Activated CD4-positive, alpha-beta memory T cell treated with anti-CD3 and anti-CD28 coated beads, Interleukin-2, amount 10 ng/mL, durations not matched to agents 7 days and 5 days (primary cell): Measurements from ENCODE around the gene NAPA. TPM values are rescaled to one million over a fixed set of nuclear protein-coding genes. Genes with fewer than 3 reads are reported as not detected.

ENCODE experiments used
- CTCF ChIA-PET: fragments of 350-600 bp; sonication (Branson Sonifier 250); formaldehyde crosslinking; loops from one replicate; lab custom pipeline; 2021; ENCODE audit warnings: antibody characterized with exemption, inconsistent platforms; lab: Charles Lee
- POLR2A ChIA-PET: fragments of 350-600 bp; sonication (Branson Sonifier 250); formaldehyde crosslinking; loops from one replicate; lab custom pipeline; 2021; ENCODE audit warnings: antibody characterized with exemption; lab: Charles Lee
- DNase-seq: peaks from one replicate; pipeline ENCODE4 v3.0.0-alpha.2; 2020
- H3K27ac Mint-ChIP-seq: one replicate; pipeline ENCODE4 v1.8.0; 2021; ENCODE audit warnings: mild to moderate bottlenecking, mixed read lengths
- H3K27me3 Mint-ChIP-seq: one replicate; pipeline ENCODE4 v1.8.0; 2021; ENCODE audit warnings: mixed read lengths
- H3K36me3 Mint-ChIP-seq: one replicate; pipeline ENCODE4 v1.8.0; 2021; ENCODE audit warnings: low read depth, mixed read lengths
- H3K4me1 Mint-ChIP-seq: one replicate; pipeline ENCODE4 v1.8.0; 2021; ENCODE audit warnings: mixed read lengths
- H3K4me3 Mint-ChIP-seq: one replicate; pipeline ENCODE4 v1.8.0; 2021; ENCODE audit warnings: mild to moderate bottlenecking, mixed read lengths
- H3K9me3 Mint-ChIP-seq: one replicate; pipeline ENCODE4 v1.8.0; 2021; ENCODE audit warnings: mixed read lengths
- total RNA-seq, 2 experiments: library from RNA; stranded (reverse); gene quantifications; one replicate each; pipeline ENCODE4 v1.2.3, GENCODE V29; 2021

Gene NAPA
- total RNA-seq, 2 experiments from 2014 or later, result 117 to 119 TPM

DNA sequence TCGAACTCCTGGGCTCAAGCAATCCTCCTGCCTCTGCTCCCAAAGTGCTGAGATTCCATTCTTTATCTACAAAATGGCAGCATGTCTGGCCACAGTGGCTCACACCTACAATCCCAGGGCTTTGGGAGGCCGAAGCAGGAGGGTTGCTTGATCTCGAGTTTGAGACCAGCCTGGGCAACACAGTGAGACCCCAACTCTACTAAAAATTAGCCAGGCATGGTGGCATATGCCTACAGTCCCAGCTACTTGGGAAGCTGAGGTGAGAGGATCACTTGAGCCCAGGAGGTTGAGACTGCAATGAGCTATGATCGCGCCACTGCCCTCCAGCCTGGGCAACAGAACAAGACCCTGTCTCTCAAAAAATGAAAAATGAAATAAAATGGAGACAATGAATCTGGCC is 6.1 kb downstream of the NAPA start:
- no peaks in the 10 kb centered on the region for H3K9me3 Mint-ChIP-seq
- H3K4me3 Mint-ChIP-seq, result no peak overlapping the region
- peaks cover 40% of the 10 kb centered on the region for H3K4me1 Mint-ChIP-seq
- no peak for DNase-seq
- CTCF ChIA-PET, result interaction anchor here (0.6 kb wide), 1 partner anchor 74 kb away, joined by 3 read pairs; no protein-coding TSS in a partner anchor
- H3K27ac Mint-ChIP-seq, result no peak overlapping the region
- H3K27me3 Mint-ChIP-seq, result no peaks in the 10 kb centered on the region
- POLR2A ChIA-PET, result interaction anchor here (1.4 kb wide), 1 partner anchor 11 kb away, joined by 3 read pairs; no protein-coding TSS in a partner anchor
- H3K36me3 Mint-ChIP-seq, result peaks cover 24% of the 10 kb centered on the region

DNA sequence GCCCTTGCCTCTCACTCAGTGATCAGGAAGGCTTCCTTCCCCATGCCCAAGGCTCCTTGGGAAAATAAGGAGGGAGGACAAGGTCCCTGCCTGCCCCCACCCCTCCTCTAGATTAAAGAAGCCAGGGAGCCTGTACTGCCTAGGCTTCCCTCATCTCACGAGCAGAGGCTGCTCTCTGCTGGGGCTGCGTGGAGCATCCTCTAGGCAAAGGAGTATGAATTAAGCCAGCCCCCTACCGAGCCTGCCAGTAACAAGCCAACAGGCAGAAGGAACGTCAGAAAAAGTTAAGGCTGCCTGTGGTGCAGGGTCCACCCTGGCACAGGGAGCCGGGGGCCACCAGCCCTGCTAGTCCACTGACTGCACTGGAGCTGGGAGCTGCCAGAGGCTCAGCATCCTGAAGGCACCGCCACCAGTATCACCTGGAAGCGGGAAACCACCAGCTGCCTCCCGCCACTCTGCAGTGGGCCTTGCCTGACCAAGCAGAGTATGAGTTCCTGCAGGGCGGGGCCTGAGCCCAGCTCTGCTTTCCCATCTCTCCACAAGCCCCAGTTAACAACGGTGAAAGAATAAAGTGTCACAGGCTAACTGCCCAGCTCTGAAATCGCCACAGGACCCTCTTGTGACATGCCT is 6.8 kb downstream of the NAPA start:
- H3K27ac Mint-ChIP-seq, result no peak overlapping the region
- peaks cover 33% of the 10 kb centered on the region for H3K4me1 Mint-ChIP-seq
- POLR2A ChIA-PET, result interaction anchor here (0.6 to 1.4 kb wide), 4 partner anchors 11 to 93 kb away, joined by 3 to 4 read pairs (median 3); no protein-coding TSS in a partner anchor
- no peaks in the 10 kb centered on the region for H3K9me3 Mint-ChIP-seq
- CTCF ChIA-PET, result no interaction called here
- H3K4me3 Mint-ChIP-seq, result no peak overlapping the region
- H3K27me3 Mint-ChIP-seq, result no peaks in the 10 kb centered on the region
- no peak for DNase-seq
- peaks cover 31% of the 10 kb centered on the region for H3K36me3 Mint-ChIP-seq

DNA sequence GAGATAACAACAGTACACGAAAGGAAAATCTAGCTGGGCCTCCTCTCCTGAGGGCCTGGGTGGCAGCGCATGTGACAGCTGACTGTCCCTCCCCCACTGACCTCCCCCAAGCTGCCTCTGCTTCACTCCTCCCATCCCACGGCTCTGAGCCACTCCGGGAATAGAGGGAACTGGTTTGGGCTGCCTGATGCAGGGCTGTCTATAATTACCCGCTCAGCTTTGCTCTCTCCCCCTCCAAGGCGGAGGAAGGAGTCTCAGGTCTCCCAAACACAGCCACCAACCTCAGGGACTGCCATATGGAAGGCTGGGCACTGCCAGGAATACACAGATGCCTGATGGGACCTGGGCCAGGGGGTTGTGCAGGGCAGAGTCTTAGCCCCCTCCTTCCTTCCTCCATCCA is 7.9 kb downstream of the NAPA start:
- DNase-seq, result no peak
- peaks cover 23% of the 10 kb centered on the region for H3K4me1 Mint-ChIP-seq
- ChIA-PET CTCF (no interaction called here), POLR2A (interaction anchor here (1.2 to 1.3 kb wide), 2 partner anchors 12 to 16 kb away, joined by 3 to 4 read pairs; no protein-coding TSS in a partner anchor)
- H3K27ac Mint-ChIP-seq, result no peak overlapping the region
- no peaks in the 10 kb centered on the region for H3K27me3 Mint-ChIP-seq
- H3K4me3 Mint-ChIP-seq, result no peak overlapping the region
- H3K9me3 Mint-ChIP-seq, result no peaks in the 10 kb centered on the region
- H3K36me3 Mint-ChIP-seq, result peaks cover 30% of the 10 kb centered on the region

DNA sequence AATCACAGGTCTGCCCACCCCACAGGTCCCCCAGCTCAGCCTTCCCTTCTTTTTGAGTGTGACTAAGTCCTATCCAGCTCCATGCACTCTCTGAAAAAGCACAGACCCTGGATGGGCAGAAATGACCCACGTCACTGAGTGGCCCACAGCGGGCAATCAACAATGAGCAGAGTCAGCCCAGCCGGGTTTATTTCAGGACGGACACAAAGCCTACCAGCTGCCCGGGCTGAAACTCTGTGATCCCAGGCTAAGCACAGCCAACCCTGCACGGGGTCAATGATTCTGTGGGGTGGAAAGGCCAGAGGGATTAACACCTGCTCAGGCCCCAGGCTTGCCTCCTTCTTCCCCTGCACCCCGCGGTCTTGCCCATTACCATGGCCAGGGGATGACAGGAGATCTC is 8.4 kb downstream of the NAPA start:
- Mint-ChIP-seq H3K36me3 (peaks cover 31% of the 10 kb centered on the region), H3K27ac (no peak overlapping the region), H3K4me1 (peaks cover 18% of the 10 kb centered on the region), H3K4me3 (no peak overlapping the region), H3K27me3 (no peaks in the 10 kb centered on the region), H3K9me3 (no peaks in the 10 kb centered on the region)
- no peak for DNase-seq
- ChIA-PET POLR2A (no interaction called here), CTCF (no interaction called here)

DNA sequence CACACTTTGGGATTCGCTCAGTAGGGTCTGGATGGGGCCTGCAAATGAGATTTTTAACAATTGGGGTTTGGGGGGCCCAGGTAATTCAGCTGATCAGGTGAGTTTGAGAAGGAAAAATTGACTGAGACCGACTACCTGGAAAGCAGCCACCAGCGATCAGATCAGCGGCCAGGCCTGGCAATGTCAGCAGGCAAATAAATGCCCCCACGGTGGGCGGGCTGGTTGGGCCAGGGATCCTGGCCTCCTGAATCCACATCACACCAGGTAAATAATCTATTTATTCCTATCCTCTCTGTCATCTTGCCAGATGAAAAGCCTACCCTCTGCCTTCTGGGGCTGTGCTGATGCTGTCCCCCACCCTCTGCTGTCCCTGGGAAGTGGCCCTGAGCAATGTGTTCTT is 9.4 kb downstream of the NAPA start:
- CTCF ChIA-PET, result interaction anchor here (1.0 kb wide), 1 partner anchor 10 kb away, joined by 3 read pairs; the partner anchor contains the start of gene NAPA
- Mint-ChIP-seq H3K4me3 (no peak overlapping the region), H3K27me3 (no peaks in the 10 kb centered on the region), H3K9me3 (no peaks in the 10 kb centered on the region), H3K4me1 (peaks cover 10% of the 10 kb centered on the region), H3K36me3 (peaks cover 31% of the 10 kb centered on the region), H3K27ac (no peak overlapping the region)
- POLR2A ChIA-PET, result no interaction called here
- no peak for DNase-seq

DNA sequence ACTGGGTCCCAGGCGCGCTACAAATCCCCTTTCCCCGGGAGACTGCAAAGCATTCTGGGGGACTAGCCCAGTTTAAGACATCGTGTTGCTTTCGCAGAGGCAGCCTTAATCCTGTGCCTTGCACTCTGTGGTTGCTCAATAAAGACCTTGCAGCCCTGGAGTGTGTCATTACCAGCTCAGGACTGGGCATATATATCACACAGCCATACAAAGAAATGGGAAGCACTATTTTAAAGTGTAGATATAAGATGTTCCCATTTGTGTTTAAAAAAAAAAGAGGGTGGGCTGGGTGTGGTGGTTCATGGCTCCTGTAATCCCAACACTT is 11.1 kb downstream of the NAPA start:
- DNase-seq, result no peak
- Mint-ChIP-seq H3K27me3 (no peaks in the 10 kb centered on the region), H3K36me3 (peaks cover 33% of the 10 kb centered on the region), H3K27ac (no peak overlapping the region), H3K4me3 (no peak overlapping the region), H3K9me3 (no peaks in the 10 kb centered on the region), H3K4me1 (no peaks in the 10 kb centered on the region)
- ChIA-PET POLR2A (no interaction called here), CTCF (interaction anchor here (0.8 to 1.5 kb wide), 2 partner anchors 9 to 12 kb away, joined by 3 read pairs; no protein-coding TSS in a partner anchor)

DNA sequence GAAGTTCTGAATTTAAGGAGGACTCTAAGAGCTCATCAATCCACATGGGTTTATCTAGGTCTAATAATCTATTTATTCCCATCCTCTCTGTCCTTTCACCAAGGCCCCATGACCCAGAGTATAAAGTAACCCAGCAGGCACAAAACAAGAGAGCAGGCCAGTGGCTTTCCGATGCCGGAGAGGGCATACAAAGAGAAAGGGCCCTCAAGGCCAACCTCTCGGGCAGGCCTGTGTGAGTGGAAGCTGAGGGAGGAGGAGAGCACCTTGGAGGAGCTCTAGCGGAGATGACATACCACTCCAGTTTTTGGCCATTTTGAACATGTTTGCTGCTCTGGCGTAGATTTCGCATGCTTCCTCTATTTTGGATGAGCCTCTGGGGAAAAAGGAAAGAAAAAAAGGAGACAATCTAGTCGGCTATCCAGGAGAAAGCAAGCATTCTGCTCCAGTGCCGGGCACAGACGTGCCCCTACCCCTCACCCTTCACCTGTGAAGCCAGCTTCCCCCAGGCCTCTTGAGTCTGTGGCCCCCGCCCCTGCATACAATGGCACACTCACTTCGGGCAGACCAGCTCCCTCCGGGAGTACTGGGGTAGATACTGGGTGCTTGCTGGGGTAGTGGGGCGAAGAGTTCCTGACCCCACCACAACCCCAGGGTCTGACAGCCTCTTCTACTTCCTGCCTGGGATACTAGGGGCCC is 11.6 kb downstream of the NAPA start:
- no peak for DNase-seq
- ChIA-PET CTCF (interaction anchor here (0.9 to 1.5 kb wide), 2 partner anchors 12 to 19 kb away, joined by 3 read pairs; partner anchors contain the start of gene KPTN), POLR2A (no interaction called here)

DNA sequence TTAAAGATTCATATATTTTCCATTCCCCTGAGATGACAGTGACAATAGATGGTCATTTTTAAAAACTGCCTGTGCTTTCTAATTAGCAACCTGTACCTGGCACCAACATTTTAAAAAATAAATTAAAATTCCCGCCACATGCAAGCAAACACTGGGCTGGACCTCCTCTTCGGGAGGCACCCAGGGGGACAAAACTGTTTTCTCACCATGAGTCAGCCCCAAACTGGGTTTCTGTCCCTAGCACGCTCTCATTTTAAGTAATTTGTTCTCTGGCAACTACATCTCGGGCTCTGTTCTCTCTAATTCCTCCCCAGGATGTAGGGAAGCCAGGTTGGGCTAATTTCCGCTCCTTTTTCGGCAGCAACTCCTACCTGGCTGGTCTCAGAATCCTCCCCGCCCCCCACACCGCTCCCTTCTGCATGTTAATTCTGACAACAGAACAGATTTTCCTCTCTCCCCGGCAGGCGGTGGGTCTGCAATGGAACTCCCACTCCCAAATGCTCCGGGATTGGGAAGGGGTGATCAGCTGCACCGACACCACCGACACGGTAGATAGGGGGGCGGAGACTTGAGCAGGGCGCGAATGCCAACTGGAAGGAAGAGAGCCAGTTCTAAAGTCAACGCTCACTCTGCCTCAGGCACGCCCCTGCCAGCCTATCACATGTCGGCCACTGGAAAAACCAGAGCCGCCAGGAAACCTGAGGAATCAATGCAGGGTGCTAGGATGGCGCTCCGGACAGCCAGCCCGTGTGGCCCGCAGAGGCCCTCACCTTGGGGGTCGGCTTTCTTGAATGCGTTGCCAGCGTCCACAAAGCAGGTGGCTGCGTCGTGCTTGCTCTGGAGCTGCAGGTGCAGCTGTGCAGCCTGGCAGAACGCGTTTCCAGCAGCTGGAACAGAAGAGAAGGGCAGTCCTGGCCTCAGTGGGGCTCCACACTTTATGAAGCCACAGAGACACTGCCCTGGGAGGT is 14.7 kb downstream of the NAPA start:
- Mint-ChIP-seq H3K4me3 (no peak overlapping the region), H3K4me1 (no peaks in the 10 kb centered on the region), H3K9me3 (no peaks in the 10 kb centered on the region), H3K36me3 (peaks cover 39% of the 10 kb centered on the region), H3K27ac (no peak overlapping the region), H3K27me3 (no peaks in the 10 kb centered on the region)
- ChIA-PET CTCF (interaction anchor here (1.2 kb wide), 1 partner anchor 17 kb away, joined by 4 read pairs; no protein-coding TSS in a partner anchor), POLR2A (no interaction called here)
- DNase-seq, result no peak

More for the DNA sequence above, 11.6 kb downstream of the NAPA start:
- H3K9me3 Mint-ChIP-seq, result no peaks in the 10 kb centered on the region
- peaks cover 34% of the 10 kb centered on the region for H3K36me3 Mint-ChIP-seq
- H3K27ac Mint-ChIP-seq, result no peak overlapping the region
- no peak overlapping the region for H3K4me3 Mint-ChIP-seq
- H3K27me3 Mint-ChIP-seq, result no peaks in the 10 kb centered on the region
- no peaks in the 10 kb centered on the region for H3K4me1 Mint-ChIP-seq

DNA sequence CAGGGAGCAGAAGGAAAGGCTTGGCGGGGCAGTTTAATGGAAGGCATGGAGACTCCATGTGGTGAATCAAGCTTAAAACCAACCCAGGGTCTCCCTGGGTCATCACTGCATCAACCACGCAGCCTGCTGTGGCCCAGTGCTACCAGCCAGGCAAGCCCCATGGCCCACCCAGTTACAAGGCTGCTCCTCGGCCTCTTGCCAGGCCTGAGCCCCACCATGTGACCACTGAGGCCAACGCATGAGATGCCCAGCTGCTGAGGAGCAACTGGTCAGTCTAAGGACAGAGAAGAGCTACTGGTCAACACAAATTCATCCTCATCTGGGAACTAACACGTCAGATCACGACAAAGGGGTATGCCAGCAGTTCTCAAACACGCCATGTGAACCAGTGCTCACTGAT is 15.5 kb downstream of the NAPA start:
- POLR2A ChIA-PET, result no interaction called here
- CTCF ChIA-PET, result interaction anchor here (1.2 kb wide), 1 partner anchor 16 kb away, joined by 4 read pairs; no protein-coding TSS in a partner anchor

DNA sequence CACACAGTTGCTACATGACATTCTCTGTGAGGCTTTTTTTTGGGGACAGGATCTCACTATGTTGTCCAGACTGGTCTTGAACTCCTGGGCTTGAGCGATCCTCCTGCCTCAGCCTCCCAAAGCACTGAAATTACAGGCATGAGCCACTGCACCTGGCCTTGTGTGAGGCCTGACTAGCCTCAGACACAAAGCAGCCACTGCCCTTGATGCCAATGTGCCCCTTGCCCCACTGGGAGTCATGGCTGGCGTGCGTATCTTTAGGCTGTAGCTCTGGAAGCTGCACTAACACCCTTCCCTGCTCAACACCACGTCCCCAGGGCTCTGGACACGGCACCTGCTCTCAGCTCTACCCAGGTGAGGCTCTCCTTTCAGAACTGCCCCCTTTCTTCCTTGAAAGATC is 16.3 kb downstream of the NAPA start:
- H3K27ac Mint-ChIP-seq, result no peak overlapping the region
- DNase-seq, result no peak
- H3K4me1 Mint-ChIP-seq, result no peaks in the 10 kb centered on the region
- no peaks in the 10 kb centered on the region for H3K9me3 Mint-ChIP-seq
- peaks cover 33% of the 10 kb centered on the region for H3K36me3 Mint-ChIP-seq
- POLR2A ChIA-PET, result no interaction called here
- no peak overlapping the region for H3K4me3 Mint-ChIP-seq
- H3K27me3 Mint-ChIP-seq, result no peaks in the 10 kb centered on the region
- CTCF ChIA-PET, result no interaction called here

More for the DNA sequence above, 15.5 kb downstream of the NAPA start:
- Mint-ChIP-seq H3K27ac (no peak overlapping the region), H3K4me3 (no peak overlapping the region), H3K4me1 (no peaks in the 10 kb centered on the region), H3K36me3 (peaks cover 35% of the 10 kb centered on the region), H3K9me3 (no peaks in the 10 kb centered on the region), H3K27me3 (no peaks in the 10 kb centered on the region)
- no peak for DNase-seq

DNA sequence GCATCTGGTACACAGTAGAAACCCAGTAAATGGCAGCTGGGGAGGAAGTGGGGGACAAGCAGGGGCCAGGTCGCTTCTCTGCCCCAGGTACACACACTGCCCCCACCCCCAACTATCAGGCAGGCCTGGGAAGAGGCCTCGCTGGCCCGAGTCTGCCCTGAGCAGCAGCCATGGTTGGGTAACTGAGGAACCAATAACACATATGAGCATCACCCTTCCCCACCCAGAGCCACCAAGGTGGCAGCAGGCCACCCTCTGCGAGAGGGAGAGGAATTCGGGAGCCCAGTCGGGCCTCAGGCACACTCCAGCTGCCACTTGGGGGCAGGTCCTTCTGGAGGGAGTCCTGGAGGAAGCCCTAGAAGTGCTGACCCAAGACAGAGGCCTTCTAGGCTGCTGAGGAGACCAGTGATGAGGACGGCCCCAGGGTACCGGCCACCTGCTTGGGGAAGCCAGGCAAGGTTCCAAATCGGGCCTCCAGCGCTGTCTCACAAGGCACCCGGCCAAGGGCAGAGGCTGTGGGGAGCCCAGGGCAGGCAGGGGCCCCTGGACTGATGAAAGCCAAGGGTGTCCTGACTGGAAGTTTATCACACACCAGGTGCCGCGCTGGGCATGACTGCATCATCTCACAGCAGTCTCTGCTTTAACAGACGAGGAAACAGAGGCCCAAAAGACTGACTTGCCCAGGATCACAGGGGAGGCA is 16.9 kb downstream of the NAPA start:
- H3K27me3 Mint-ChIP-seq, result no peaks in the 10 kb centered on the region
- ChIA-PET POLR2A (interaction anchor here (0.8 kb wide), 1 partner anchor 10 kb away, joined by 3 read pairs; no protein-coding TSS in a partner anchor), CTCF (interaction anchor here (1.0 to 3.9 kb wide), 2 partner anchors 15 to 62 kb away, joined by 3 to 16 read pairs; partner anchors contain the start of gene KPTN)
- no peaks in the 10 kb centered on the region for H3K4me1 Mint-ChIP-seq
- H3K36me3 Mint-ChIP-seq, result peaks cover 32% of the 10 kb centered on the region
- no peak overlapping the region for H3K4me3 Mint-ChIP-seq
- no peaks in the 10 kb centered on the region for H3K9me3 Mint-ChIP-seq
- H3K27ac Mint-ChIP-seq, result no peak overlapping the region
- DNase-seq, result no peak
